ENCODE measurements around the gene DGKH. TPM values are rescaled to one million over a fixed set of nuclear protein-coding genes. Genes with fewer than 3 reads are reported as not detected.

DGKH gene
- total and polyA plus RNA-seq, 11 donors, result 1.8 to 13.1 (median 7.4) TPM

DNA sequence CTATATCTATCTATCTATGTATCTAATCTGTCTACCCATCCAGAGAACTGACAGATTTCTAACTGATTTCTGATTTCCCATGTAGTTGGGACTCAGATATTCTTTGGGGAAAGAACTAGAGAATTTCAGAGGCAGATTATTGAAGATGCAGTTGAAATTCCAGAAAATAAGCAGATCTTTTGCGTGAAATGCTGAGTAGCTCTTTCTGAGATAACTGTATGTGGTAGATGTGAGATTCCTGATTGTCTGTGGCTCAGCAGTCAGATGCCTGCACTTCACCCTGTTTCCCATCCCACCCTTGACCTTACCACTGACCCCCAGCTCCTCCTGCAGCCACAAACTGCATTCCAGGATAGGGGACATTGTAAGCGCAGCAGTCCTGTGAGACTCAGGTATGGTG is 61.5 kb downstream of the DGKH start:
- DNase-seq (no peak), ATAC-seq (no peak)
- TF ChIP-seq, protein P1, sequence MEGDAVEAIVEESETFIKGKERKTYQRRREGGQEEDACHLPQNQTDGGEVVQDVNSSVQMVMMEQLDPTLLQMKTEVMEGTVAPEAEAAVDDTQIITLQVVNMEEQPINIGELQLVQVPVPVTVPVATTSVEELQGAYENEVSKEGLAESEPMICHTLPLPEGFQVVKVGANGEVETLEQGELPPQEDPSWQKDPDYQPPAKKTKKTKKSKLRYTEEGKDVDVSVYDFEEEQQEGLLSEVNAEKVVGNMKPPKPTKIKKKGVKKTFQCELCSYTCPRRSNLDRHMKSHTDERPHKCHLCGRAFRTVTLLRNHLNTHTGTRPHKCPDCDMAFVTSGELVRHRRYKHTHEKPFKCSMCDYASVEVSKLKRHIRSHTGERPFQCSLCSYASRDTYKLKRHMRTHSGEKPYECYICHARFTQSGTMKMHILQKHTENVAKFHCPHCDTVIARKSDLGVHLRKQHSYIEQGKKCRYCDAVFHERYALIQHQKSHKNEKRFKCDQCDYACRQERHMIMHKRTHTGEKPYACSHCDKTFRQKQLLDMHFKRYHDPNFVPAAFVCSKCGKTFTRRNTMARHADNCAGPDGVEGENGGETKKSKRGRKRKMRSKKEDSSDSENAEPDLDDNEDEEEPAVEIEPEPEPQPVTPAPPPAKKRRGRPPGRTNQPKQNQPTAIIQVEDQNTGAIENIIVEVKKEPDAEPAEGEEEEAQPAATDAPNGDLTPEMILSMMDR (IDR thresholded peaks at IDR 0.05), result no peak
- TF ChIP-seq POLR2A (IDR thresholded peaks at IDR 0.05), result no peak
- Histone ChIP-seq H3K27ac (no peak overlapping the region), H3K27me3 (no peaks in the 10 kb centered on the region), H3K4me1 (peaks cover 0 to 36% (median 15%) of the 10 kb centered on the region in 12 donors), H3K4me3 (no peak overlapping the region), H3K9me3 (no peaks in the 10 kb centered on the region), H3K36me3 (no peaks in the 10 kb centered on the region)
- WGBS, 4 donors, result 90 to 95% (median 94%) methylated on average over 2 of the region's 2 CpGs
- intact Hi-C loops (cut with DNase I), result loop anchor here (1.0 to 10.0 kb wide), 14 partner anchors 55 to 758 kb away; partner anchors contain the start of gene DGKH (in 7 of the 10)

DNA sequence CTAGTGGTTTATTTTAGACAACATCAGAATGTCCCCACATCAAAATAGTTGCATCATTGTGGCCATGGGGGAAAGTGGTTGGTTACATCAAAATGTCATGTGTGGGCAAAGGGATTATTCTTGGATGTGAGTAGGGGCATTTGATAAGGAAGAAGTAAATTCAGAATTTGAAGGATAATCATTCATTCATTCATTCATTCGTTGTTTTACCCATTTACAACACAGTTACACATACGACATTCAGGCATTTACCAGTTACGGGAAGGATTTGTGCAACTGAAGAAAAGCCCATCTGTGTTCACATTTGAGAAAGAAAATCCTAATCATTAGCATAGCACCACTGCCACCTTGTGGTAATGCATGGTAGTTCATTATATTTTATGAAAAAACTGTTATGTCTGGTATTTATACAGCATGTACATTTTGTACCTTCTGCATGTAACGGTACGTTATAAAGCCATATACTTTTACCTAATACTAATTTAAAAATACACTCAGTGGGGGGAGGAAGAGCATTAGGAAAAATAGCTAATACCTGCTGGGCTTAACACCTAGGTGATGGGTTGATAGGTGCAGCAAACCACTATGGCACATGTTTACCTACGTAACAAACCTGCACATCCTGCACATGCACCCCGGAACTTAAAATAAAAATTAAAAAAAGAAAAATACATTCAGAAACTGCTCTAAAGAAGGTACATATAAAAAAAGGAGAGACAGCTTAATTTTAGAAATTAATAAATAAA is 62.1 kb downstream of the DGKH start:
- 16 to 20% (median 19%) methylated on average over 7 of the region's 7 CpGs for WGBS, 4 donors
- DNase-seq (no peak), ATAC-seq (peak in 3 of 4 donors; percentile 53 to 59 (median 58))
- Histone ChIP-seq H3K9me3 (no peaks in the 10 kb centered on the region), H3K27ac (no peak overlapping the region), H3K4me3 (no peak overlapping the region), H3K36me3 (no peaks in the 10 kb centered on the region), H3K27me3 (no peaks in the 10 kb centered on the region), H3K4me1 (peaks cover 0 to 42% (median 18%) of the 10 kb centered on the region in 12 donors)
- no peak for TF ChIP-seq POLR2A (IDR thresholded peaks at IDR 0.05)
- TF ChIP-seq, protein P1 (IDR thresholded peaks at IDR 0.05), result peak; percentile 76 to 94 (median 86)
- intact Hi-C loops (cut with DNase I), result loop anchor here in 9 of 10 donors (1.0 to 10.0 kb wide), 9 partner anchors 63 to 758 kb away; partner anchors contain the start of gene DGKH (in 3 of the 9)

DNA sequence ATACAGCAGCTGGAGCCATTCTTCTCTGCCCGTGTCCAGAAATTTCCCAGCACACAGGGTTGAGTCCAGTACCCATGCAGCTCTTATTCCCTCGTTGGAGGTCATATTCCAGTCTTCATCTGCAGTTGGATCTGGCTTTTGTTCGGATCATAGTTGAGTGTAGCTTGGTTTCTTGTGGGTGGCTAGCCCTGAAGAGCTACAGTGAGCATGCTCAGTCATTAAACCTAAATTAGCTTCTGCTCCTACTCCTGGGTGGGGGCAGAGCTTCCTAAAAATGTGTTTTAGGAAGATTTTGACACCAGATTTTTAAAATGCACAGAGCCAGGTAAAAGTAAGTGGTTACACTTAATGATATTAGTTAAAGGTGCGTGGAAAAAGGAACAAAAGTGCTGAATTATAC is 64.4 kb downstream of the DGKH start:
- Histone ChIP-seq H3K4me1 (peaks cover 0 to 44% (median 21%) of the 10 kb centered on the region in 12 donors), H3K4me3 (no peak overlapping the region), H3K27ac (no peak overlapping the region), H3K36me3 (no peaks in the 10 kb centered on the region), H3K27me3 (no peaks in the 10 kb centered on the region), H3K9me3 (no peaks in the 10 kb centered on the region)
- ATAC-seq (peak in 1 of 4 donors; percentile 5), DNase-seq (no peak)
- intact Hi-C loops (cut with DNase I), result loop anchor here in 7 of 10 donors (5.0 to 10.0 kb wide), 7 partner anchors 66 to 761 kb away; partner anchors contain the start of gene DGKH (in 3 of the 7)
- 59 to 70% (median 64%) methylated on average over 4 of the region's 4 CpGs for WGBS, 4 donors
- TF ChIP-seq POLR2A (IDR thresholded peaks at IDR 0.05), result no peak
- TF ChIP-seq, protein P1 (IDR thresholded peaks at IDR 0.05), result no peak

DNA sequence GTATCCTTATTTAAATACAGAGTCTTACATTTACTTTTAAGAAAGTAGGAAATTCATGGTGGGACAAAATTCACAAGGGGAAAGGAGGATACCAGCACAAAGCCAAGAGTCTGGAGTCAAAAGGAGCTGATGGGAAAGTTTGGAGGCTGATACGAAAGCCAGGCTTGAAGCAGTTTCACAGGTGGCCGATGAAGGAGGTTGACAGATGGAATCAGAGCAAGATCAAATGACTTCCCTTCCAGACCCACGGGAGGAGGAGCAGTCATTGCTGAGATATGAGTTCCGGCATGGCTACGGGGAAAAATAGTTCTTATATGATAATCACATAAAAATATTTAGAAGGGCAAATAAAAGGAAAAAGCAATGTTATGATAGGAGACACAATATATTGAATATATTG is 65.0 kb downstream of the DGKH start:
- ATAC-seq, result peak in 1 of 4 donors; percentile 44
- WGBS, 4 donors, result 22 to 30% (median 23%) methylated on average over 5 of the region's 5 CpGs
- no peaks in the 10 kb centered on the region for H3K27me3 ChIP-seq
- peaks cover 0 to 44% (median 21%) of the 10 kb centered on the region in 12 donors for H3K4me1 ChIP-seq
- DNase-seq, result no peak
- no peaks in the 10 kb centered on the region for H3K36me3 ChIP-seq
- H3K27ac ChIP-seq, result no peak overlapping the region
- no peaks in the 10 kb centered on the region for H3K9me3 ChIP-seq
- no peak overlapping the region for H3K4me3 ChIP-seq
- intact Hi-C loops (cut with DNase I), result loop anchor here in 7 of 10 donors (5.0 to 10.0 kb wide), 7 partner anchors 66 to 761 kb away; partner anchors contain the start of gene DGKH (in 3 of the 7)
- TF ChIP-seq, protein P1 (IDR thresholded peaks at IDR 0.05), result no peak
- no peak for TF ChIP-seq POLR2A (IDR thresholded peaks at IDR 0.05)
